Measurements from ENCODE around the gene SH3BP1. TPM values are rescaled to one million over a fixed set of nuclear protein-coding genes. Genes with fewer than 3 reads are reported as not detected.

Gene SH3BP1
- total and polyA plus RNA-seq, 8 donors = 1.6 to 135 (median 9.5) TPM; not detected in 1

DNA sequence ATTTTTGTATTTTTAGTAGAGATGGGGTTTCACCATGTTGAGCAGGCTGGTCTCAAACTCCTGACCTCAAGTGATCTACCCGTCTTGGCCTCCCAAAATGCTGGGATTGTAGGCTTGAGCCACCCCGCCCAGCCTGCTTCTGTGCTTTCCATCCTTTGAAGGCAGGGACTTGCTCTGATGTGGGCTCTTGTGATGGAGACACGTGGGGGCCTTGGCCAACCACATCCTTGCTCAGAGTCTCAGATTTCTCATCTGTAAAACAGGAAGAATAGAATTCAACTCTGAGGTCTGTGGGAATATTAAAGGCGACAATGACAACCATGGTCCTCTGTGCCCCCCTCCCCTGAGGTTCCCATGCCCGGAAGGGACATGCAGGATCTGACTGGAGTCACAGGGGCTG is 34.6 kb upstream of the SH3BP1 start:
- Histone ChIP-seq H3K9me3 (no peaks in the 10 kb centered on the region), H3K36me3 (no peaks in the 10 kb centered on the region), H3K4me1 (peaks cover 16 to 54% (median 30%) of the 10 kb centered on the region in 4 donors), H3K4me3 (no peak overlapping the region), H3K27ac (no peak overlapping the region), H3K27me3 (peaks cover 0 to 6% (median 0%) of the 10 kb centered on the region in 3 donors)
- intact Hi-C loops (cut with DNase I; ENCODE audit: low total_unique reads) = no loop called here
- TF ChIP-seq, protein P1, sequence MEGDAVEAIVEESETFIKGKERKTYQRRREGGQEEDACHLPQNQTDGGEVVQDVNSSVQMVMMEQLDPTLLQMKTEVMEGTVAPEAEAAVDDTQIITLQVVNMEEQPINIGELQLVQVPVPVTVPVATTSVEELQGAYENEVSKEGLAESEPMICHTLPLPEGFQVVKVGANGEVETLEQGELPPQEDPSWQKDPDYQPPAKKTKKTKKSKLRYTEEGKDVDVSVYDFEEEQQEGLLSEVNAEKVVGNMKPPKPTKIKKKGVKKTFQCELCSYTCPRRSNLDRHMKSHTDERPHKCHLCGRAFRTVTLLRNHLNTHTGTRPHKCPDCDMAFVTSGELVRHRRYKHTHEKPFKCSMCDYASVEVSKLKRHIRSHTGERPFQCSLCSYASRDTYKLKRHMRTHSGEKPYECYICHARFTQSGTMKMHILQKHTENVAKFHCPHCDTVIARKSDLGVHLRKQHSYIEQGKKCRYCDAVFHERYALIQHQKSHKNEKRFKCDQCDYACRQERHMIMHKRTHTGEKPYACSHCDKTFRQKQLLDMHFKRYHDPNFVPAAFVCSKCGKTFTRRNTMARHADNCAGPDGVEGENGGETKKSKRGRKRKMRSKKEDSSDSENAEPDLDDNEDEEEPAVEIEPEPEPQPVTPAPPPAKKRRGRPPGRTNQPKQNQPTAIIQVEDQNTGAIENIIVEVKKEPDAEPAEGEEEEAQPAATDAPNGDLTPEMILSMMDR (IDR thresholded peaks at IDR 0.05) = no peak
- TF ChIP-seq POLR2AphosphoS5 (IDR thresholded peaks at IDR 0.05) (no peak), POLR2A (IDR thresholded peaks at IDR 0.05) (no peak), EP300 (IDR thresholded peaks at IDR 0.05) (no peak)
- WGBS, 5 donors = 59 to 72% (median 69%) methylated on average over 5 of the region's 5 CpGs
- DNase-seq = no peak

DNA sequence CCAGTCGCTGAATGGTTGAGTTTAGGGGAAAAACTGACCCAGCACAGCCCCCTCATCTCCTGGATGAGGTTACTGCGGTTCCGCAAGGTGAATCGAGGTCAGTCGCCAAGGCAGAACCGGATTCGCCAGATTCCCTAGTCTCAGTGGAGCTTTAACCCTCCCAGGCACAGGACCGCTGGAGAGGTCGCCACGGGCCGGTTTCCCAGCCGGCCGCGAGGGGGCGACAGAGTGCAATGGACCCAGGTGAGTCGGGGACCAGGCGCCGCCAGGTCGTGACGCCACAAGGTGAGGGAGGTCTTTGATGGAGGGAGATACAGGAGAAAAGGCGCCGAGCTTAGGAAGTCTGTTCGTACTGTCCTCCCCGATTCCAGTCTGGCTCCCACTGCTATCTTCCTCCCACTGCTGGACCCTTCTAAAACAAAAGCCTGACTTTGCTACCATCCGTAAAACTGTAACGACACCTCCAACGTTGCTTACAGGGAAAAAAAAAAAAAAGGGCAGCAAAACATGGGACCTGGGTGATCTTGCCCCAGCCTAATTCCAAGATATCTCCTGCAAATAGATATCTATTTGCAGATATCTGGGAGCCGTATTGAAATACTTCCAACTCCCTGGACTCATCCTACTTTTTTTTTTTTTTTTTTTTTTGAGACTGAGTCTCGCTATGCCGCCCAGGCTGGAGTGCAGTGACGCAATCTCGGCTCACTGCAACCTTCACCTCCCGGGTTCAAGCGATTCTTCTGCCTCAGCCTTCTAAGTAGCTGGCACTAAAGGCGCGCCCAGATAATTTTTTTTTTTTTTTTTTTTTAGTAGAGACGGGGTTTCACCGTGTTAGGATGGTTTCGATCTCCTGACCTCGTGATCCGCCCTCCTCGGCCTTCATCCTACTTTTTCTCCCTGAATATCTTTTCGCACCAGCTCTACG is 32.2 kb upstream of the SH3BP1 start:
- intact Hi-C loops (cut with DNase I; ENCODE audit: low total_unique reads) = no loop called here
- H3K27ac ChIP-seq = peak overlapping the region; percentile 92 to 96 (median 95)

DNA sequence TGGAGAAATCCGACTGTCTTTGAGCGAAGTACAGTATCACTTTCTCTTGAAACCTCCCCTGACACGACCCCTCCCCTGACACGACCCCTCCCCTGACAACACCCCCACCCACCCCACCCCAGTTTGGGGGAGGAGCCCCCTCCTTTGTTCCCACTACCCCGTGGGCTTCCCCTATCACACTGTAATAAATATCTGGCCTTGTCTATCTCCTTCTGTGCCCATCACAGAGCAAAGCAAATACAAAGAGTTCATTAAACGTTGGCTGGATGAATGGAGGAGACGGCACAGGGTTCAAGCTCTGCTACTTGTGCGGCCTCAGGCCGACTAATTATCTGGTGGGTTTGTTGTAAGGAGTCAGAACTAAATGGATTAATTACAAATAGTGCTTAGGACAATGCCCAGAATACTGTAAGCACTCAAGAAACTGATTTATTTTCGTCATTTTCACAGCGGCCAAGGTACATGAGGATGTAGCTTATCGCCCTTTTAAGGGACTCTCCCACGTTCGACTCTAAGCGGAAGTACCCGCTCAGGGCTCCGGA is 31.5 kb upstream of the SH3BP1 start:
- WGBS, 5 donors = 1 to 3% (median 3%) methylated on average over 17 of the region's 17 CpGs
- peak overlapping the region; percentile 83 to 94 (median 92) for H3K4me3 ChIP-seq
- peak in 1 of 2 donors; percentile 61 for DNase-seq
- peak overlapping the region; percentile 92 to 96 (median 95) for H3K27ac ChIP-seq
- no peaks in the 10 kb centered on the region for H3K36me3 ChIP-seq
- peaks cover 26 to 65% (median 51%) of the 10 kb centered on the region in 4 donors for H3K4me1 ChIP-seq
- intact Hi-C loops (cut with DNase I; ENCODE audit: low total_unique reads) = no loop called here
- H3K9me3 ChIP-seq = no peaks in the 10 kb centered on the region
- H3K27me3 ChIP-seq = peaks cover 0 to 6% (median 0%) of the 10 kb centered on the region in 3 donors
- TF ChIP-seq POLR2A (IDR thresholded peaks at IDR 0.05) (no peak), POLR2AphosphoS5 (IDR thresholded peaks at IDR 0.05) (no peak), EP300 (IDR thresholded peaks at IDR 0.05) (no peak)
- TF ChIP-seq, protein P1 (IDR thresholded peaks at IDR 0.05) = no peak

More for the DNA sequence above, 32.2 kb upstream of the SH3BP1 start:
- DNase-seq = peak; percentile 97
- H3K4me3 ChIP-seq = peak overlapping the region; percentile 83 to 94 (median 92)
- no peaks in the 10 kb centered on the region for H3K36me3 ChIP-seq
- peaks cover 0 to 6% (median 0%) of the 10 kb centered on the region in 3 donors for H3K27me3 ChIP-seq
- no peaks in the 10 kb centered on the region for H3K9me3 ChIP-seq
- no peak for TF ChIP-seq POLR2A (IDR thresholded peaks at IDR 0.05)
- TF ChIP-seq, protein P1 (IDR thresholded peaks at IDR 0.05) = peak in 6 of 7 experiments; percentile 63 to 99 (median 94)
- peak; percentile 27 to 79 (median 39) for TF ChIP-seq POLR2AphosphoS5 (IDR thresholded peaks at IDR 0.05)
- no peak for TF ChIP-seq EP300 (IDR thresholded peaks at IDR 0.05)
- 2% methylated on average over 35 to 44 of the region's 44 CpGs for WGBS, 5 donors
- peaks cover 26 to 62% (median 47%) of the 10 kb centered on the region in 4 donors for H3K4me1 ChIP-seq

DNA sequence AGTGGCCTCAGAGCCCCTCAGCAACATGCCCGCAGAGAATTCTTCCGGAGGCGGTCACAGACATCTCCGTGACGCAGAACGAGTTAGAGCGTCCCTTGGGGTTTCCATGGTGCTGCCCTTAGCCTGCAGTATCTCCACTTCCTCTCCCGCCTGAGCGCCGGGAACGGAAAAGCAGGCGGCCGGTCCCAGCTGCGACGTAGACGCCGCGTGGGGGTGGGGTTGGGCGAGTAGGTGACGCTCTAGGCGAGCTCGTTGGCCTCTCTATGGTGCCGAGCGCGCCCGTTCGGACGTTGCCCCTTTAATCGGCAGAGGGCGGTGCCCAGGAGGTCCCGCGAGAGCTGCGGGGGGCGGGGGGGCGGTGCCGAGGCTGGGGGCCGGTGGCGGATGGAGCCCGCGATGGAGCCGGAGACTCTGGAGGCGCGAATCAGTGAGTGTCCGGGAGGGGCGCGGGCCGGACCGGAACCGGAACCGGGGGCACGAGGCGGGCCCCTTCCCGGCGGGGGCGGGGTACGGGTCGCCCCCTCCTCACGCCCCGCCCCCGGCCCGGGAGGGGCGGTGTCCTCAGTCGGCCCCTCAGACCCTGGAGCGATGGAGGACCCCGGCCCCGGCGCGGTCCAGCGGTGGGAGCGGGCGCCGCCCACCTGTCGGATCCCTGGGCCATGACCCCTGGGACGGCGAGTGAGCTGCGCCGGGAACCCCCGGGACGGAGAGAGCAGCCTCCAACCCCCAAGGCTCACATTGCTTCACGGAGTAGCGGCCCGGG is 30.8 kb upstream of the SH3BP1 start, which contains the start of gene GGA1:
TSS of gene GGA1 (plus strand) at position 358 of the 763 bp plus-strand sequence. CDS start at position 385, 27 bp downstream.
- Histone ChIP-seq H3K27ac (peak within 1 kb of the TSS; percentile 92 to 96 (median 95)), H3K27me3 (peaks cover 0 to 6% (median 0%) of the 10 kb centered on the region in 3 donors), H3K36me3 (no peaks in the 10 kb centered on the region), H3K4me3 (peak within 1 kb of the TSS; percentile 83 to 94 (median 92)), H3K9me3 (no peaks in the 10 kb centered on the region), H3K4me1 (peaks cover 31 to 72% (median 56%) of the 10 kb centered on the region in 4 donors)
- intact Hi-C loops (cut with DNase I; ENCODE audit: low total_unique reads) = no loop called here
- 0 to 1% (median 1%) methylated on average over 7 to 82 of the region's 82 CpGs for WGBS, 5 donors
- peak; percentile 96 to 98 for DNase-seq
- TF ChIP-seq POLR2A (IDR thresholded peaks at IDR 0.05) (no peak), POLR2AphosphoS5 (IDR thresholded peaks at IDR 0.05) (peak; percentile 72 to 87 (median 77))
- TF ChIP-seq, protein P1 (IDR thresholded peaks at IDR 0.05) = peak in 2 of 7 experiments; percentile 21 to 28

Measured in stomach (tissue), 9 donors.